Neural cell (in vitro differentiated cells): ENCODE data around the gene GTPBP2. TPM values are rescaled to one million over a fixed set of nuclear protein-coding genes. Genes with fewer than 3 reads are reported as not detected.

Experiments
- H2AFZ ChIP-seq: fragments of 200-600, 300-800 bp; sonication (generic), shearing (Covaris generic); 2 replicates; pipeline ENCODE4 v1.6.0; 2014; ENCODE audit warnings: low read depth, mild to moderate bottlenecking, antibody characterized with exemption, low read length, moderate library complexity
- H3F3A ChIP-seq: fragments of 200-600 bp; shearing (Covaris generic); 2 replicates; pipeline ENCODE4 v1.6.1; 2016; ENCODE audit warnings: mild to moderate bottlenecking, moderate library complexity, mixed read lengths, antibody characterized with exemption, low read length; ENCODE audit not compliant: insufficient read depth, poor library complexity, severe bottlenecking
- H3K27ac ChIP-seq: fragments of 200-600, 300-800 bp; sonication (generic), shearing (Covaris generic); 2 replicates; pipeline ENCODE4 v1.5.1; 2014; ENCODE audit warnings: mild to moderate bottlenecking, low read length, moderate library complexity
- H3K27me3 ChIP-seq: fragments of 300-800, 200-600 bp; sonication (generic), shearing (Covaris generic); 2 replicates; pipeline ENCODE4 v1.6.0; 2014; ENCODE audit warnings: mild to moderate bottlenecking, low read depth, low read length, moderate library complexity; ENCODE audit not compliant: insufficient read depth
- H3K36me3 ChIP-seq: fragments of 300-800, 200-600 bp; sonication (generic), shearing (Covaris generic); 2 replicates; pipeline ENCODE4 v1.5.1; 2014; ENCODE audit warnings: mild to moderate bottlenecking, antibody characterized with exemption, low read length, moderate library complexity; ENCODE audit not compliant: insufficient read depth
- H3K4me2 ChIP-seq: fragments of 300-800, 200-600 bp; sonication (generic), shearing (Covaris generic); 2 replicates; pipeline ENCODE4 v1.6.0; 2014; ENCODE audit warnings: mild to moderate bottlenecking, low read length
- H3K4me3 ChIP-seq: fragments of 300-800, 200-600 bp; sonication (generic), shearing (Covaris generic); 2 replicates; pipeline ENCODE4 v1.5.1; 2014; ENCODE audit warnings: mild to moderate bottlenecking, low read length, moderate library complexity
- H3K79me2 ChIP-seq: fragments of 200-600 bp; shearing (Covaris generic); replicated peaks from 2 replicates; pipeline ENCODE4 v1.6.0; 2014; ENCODE audit warnings: mild to moderate bottlenecking, low read length, moderate library complexity; ENCODE audit not compliant: insufficient read depth
- H3K9ac ChIP-seq: fragments of 300-800, 200-600 bp; sonication (generic), shearing (Covaris generic); 2 replicates; pipeline ENCODE4 v1.6.1; 2016; ENCODE audit warnings: mild to moderate bottlenecking, low read length, mixed read lengths
- H3K9me2 ChIP-seq: fragments of 200-600 bp; shearing (Covaris generic); 2 replicates; pipeline ENCODE4 v1.6.1; 2016; ENCODE audit warnings: mild to moderate bottlenecking, low read length, mixed read lengths; ENCODE audit not compliant: insufficient read depth
- H3K9me3 ChIP-seq: fragments of 200-600, 300-800 bp; sonication (generic), shearing (Covaris generic); 2 replicates; pipeline ENCODE4 v1.6.1; 2016; ENCODE audit warnings: mild to moderate bottlenecking, mixed run types, low read length, moderate library complexity, mixed read lengths
- H4K20me1 ChIP-seq: fragments of 200-600 bp; shearing (Covaris generic); 2 replicates; pipeline ENCODE4 v1.6.1; 2016; ENCODE audit warnings: mild to moderate bottlenecking, mixed run types; ENCODE audit not compliant: insufficient read depth
- EP300 ChIP-seq: fragments of 450-650 bp; conservative IDR thresholded peaks from 2 replicates; pipeline ENCODE4 v1.6.1; 2014; ENCODE audit warnings: antibody characterized with exemption, mild to moderate bottlenecking, moderate library complexity; ENCODE audit not compliant: poor library complexity, severe bottlenecking
- EZH2 ChIP-seq: fragments of 200-600, 300-800 bp; shearing (Covaris generic), sonication (generic); IDR thresholded peaks from 2 replicates; pipeline ENCODE4 v1.6.1; 2014; ENCODE audit warnings: antibody characterized with exemption, low read length, borderline replicate concordance, mild to moderate bottlenecking; ENCODE audit not compliant: insufficient read depth, poor library complexity, severe bottlenecking
- MXI1 ChIP-seq: fragments of 450-650 bp; conservative IDR thresholded peaks from 2 replicates; pipeline ENCODE4 v1.6.1; 2014; ENCODE audit warnings: antibody characterized with exemption, mild to moderate bottlenecking; ENCODE audit not compliant: poor library complexity, severe bottlenecking
- POLR2AphosphoS5 ChIP-seq: IDR thresholded peaks from 2 replicates; pipeline ENCODE4 v1.6.1; 2012
- RAD21 ChIP-seq: fragments of 450-650 bp; conservative IDR thresholded peaks from 2 replicates; pipeline ENCODE4 v1.6.1; 2014; ENCODE audit warnings: antibody characterized with exemption, mild to moderate bottlenecking, moderate library complexity
- REST ChIP-seq: IDR thresholded peaks from 2 replicates; pipeline ENCODE4 v1.6.1; 2012; ENCODE audit warnings: borderline replicate concordance
- SMC3 ChIP-seq: fragments of 450-650 bp; conservative IDR thresholded peaks from 2 replicates; pipeline ENCODE4 v1.6.1; 2014; ENCODE audit warnings: antibody characterized with exemption, mild to moderate bottlenecking, moderate library complexity; ENCODE audit not compliant: poor library complexity
- TAF1 ChIP-seq: IDR thresholded peaks from 2 replicates; pipeline ENCODE4 v1.6.1; 2012; ENCODE audit warnings: low read depth
- polyA plus RNA-seq: library from polyadenylated mRNA; depleted of rRNA; stranded (reverse); fragments of >200 nt; gene quantifications from 2 replicates; pipeline ENCODE4 v1.2.3, GENCODE V29; 2014
- TF ChIP-seq, protein P1 (sequence below): fragments of 450-650 bp; IDR thresholded peaks from 2 replicates; pipeline ENCODE4 v1.5.1; 2014; ENCODE audit warnings: antibody characterized with exemption, mild to moderate bottlenecking, moderate library complexity; ENCODE audit not compliant: poor library complexity, severe bottlenecking

The GTPBP2 gene
- polyA plus RNA-seq, 1 donor from 2014 or later: 103 TPM

GRCh38 chr6:43670623-43670986 lies 41.5 kb upstream of the GTPBP2 start:
- Histone ChIP-seq H2AFZ (no peak overlapping the region), H3F3A (no peaks in the 10 kb centered on the region), H3K27ac (no peak overlapping the region), H3K4me3 (no peak overlapping the region), H3K36me3 (no peaks in the 10 kb centered on the region), H3K9me2 (no peaks in the 10 kb centered on the region), H3K9ac (no peak overlapping the region), H3K79me2 (no peaks in the 10 kb centered on the region), H3K27me3 (no peaks in the 10 kb centered on the region), H4K20me1 (no peaks in the 10 kb centered on the region), H3K9me3 (no peaks in the 10 kb centered on the region), H3K4me2 (no peak overlapping the region)
- TF ChIP-seq REST (no peak), EZH2 (no peak), MXI1 (no peak), EP300 (no peak), TAF1 (no peak), RAD21 (no peak), POLR2AphosphoS5 (no peak), SMC3 (no peak)
- TF ChIP-seq, protein P1, sequence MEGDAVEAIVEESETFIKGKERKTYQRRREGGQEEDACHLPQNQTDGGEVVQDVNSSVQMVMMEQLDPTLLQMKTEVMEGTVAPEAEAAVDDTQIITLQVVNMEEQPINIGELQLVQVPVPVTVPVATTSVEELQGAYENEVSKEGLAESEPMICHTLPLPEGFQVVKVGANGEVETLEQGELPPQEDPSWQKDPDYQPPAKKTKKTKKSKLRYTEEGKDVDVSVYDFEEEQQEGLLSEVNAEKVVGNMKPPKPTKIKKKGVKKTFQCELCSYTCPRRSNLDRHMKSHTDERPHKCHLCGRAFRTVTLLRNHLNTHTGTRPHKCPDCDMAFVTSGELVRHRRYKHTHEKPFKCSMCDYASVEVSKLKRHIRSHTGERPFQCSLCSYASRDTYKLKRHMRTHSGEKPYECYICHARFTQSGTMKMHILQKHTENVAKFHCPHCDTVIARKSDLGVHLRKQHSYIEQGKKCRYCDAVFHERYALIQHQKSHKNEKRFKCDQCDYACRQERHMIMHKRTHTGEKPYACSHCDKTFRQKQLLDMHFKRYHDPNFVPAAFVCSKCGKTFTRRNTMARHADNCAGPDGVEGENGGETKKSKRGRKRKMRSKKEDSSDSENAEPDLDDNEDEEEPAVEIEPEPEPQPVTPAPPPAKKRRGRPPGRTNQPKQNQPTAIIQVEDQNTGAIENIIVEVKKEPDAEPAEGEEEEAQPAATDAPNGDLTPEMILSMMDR: no peak

DNA sequence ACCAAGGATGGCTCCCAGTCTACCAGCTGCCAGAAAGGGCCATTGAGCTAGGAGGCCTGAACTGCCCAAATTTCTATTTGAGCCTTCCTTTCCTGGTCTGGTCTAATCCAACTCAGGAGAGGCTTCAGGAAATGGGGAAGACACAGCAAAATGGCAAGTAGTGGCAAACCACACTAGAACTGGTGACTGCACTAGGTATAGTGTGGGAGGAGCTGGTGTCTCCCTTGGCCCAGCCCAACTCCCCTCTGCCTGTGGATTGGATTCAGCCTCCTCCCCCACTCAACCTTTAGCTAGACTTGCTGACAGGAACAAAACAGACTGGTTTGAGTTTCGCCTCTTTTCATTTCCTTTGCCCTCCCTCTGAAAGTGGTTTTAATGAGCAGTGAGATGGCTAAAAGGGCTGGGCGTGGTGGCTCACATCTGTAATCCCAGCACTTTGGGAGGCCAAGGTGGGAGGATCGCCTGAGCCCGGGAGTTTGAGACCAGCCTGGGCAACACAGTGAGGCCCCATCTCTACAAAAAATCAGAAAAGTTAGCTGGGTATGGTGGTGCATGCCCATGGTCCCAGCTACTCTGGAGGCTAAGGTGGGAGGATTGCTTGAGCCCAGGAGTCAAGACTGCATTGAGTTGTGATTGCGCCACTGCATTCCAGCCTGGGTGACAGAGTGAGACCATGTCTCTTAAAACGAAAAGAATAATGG lies 41.0 kb upstream of the GTPBP2 start:
- Histone ChIP-seq H3K4me3 (no peak overlapping the region), H3K27me3 (no peaks in the 10 kb centered on the region), H3K36me3 (no peaks in the 10 kb centered on the region), H3K27ac (no peak overlapping the region), H2AFZ (no peak overlapping the region), H3K9me3 (no peaks in the 10 kb centered on the region), H3K4me2 (no peak overlapping the region), H3K9ac (no peak overlapping the region), H3K9me2 (no peaks in the 10 kb centered on the region), H3K79me2 (no peaks in the 10 kb centered on the region), H4K20me1 (no peaks in the 10 kb centered on the region), H3F3A (no peaks in the 10 kb centered on the region)
- no peak for TF ChIP-seq TAF1
- no peak for TF ChIP-seq EZH2
- TF ChIP-seq, protein P1: no peak
- TF ChIP-seq MXI1: no peak
- TF ChIP-seq EP300: no peak
- no peak for TF ChIP-seq RAD21
- TF ChIP-seq SMC3: no peak
- TF ChIP-seq REST: no peak
